GM06990 (cell line): ENCODE data around the gene FAM216B.

Experiments used
- DNase-seq: peaks from one replicate; pipeline ENCODE4 v3.0.0-alpha.2; 2011; ENCODE audit not compliant: insufficient read length; ENCODE audit errors: extremely low read depth
- H3K27me3 ChIP-seq: replicated peaks from 2 replicates; pipeline ENCODE4 v1.6.0; 2011; ENCODE audit warnings: low read length; ENCODE audit not compliant: control insufficient read depth, insufficient read depth
- H3K36me3 ChIP-seq: 2 replicates; pipeline ENCODE4 v1.5.1; 2011; ENCODE audit warnings: low read length; ENCODE audit not compliant: control insufficient read depth, insufficient read depth
- H3K4me3 ChIP-seq: replicated peaks from 2 replicates; pipeline ENCODE4 v1.5.1; 2011; ENCODE audit warnings: low read depth, mild to moderate bottlenecking, control low read depth, low read length
- CTCF ChIP-seq: IDR thresholded peaks from 2 replicates; pipeline ENCODE4 v1.5.1; 2011; ENCODE audit warnings: low read length, control low read depth, mild to moderate bottlenecking, inconsistent platforms; ENCODE audit not compliant: insufficient read depth, poor library complexity, severe bottlenecking

Gene FAM216B

GRCh38 chr13:42753697-42754096 is 27.7 kb upstream of the FAM216B start:
- H3K4me3 ChIP-seq = no peak overlapping the region
- no peaks in the 10 kb centered on the region for H3K27me3 ChIP-seq
- no peak for TF ChIP-seq CTCF
- H3K36me3 ChIP-seq = no peaks in the 10 kb centered on the region
- DNase-seq = no peak

DNA sequence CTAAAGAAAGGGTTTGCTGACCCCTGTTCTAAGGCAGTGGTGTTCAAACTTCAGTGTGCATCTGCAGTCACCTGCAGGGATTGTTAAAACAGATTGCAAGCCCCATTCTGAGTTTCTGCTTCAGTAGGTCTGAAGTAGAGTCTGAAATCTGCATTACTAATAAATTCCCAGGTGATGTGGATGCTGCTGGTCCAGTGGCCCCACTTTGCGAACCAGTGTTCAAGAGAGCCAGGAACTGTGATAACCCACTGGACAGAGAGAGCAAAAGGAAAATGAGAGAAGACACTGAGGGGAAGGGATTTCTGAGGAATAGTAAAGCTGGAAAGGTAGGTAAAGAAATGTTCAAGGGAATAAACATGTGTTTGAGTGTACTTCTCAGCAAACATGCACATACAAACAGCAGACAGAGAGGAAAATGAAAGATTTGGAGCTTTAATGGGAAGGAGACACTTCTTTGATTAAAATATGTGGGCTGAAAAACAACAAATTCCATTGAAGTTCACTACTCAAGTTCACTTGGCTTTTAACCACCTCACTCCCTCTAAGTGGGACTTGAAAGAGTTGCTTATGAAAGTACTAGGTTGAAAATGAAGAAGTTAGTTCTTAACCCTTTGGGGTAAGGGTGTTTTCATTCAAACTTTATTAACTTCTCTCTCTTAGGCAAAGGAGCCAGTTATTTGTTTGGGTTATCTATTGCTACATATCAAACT is 26.4 kb upstream of the FAM216B start:
- no peak overlapping the region for H3K4me3 ChIP-seq
- DNase-seq = no peak
- TF ChIP-seq CTCF = no peak
- H3K27me3 ChIP-seq = no peaks in the 10 kb centered on the region
- H3K36me3 ChIP-seq = no peaks in the 10 kb centered on the region

- TF ChIP-seq CTCF = no peak
- H3K27me3 ChIP-seq = no peaks in the 10 kb centered on the region; the same call in 1 of the 2 replicates
- H3K4me3 ChIP-seq = no peak overlapping the region
- H3K36me3 ChIP-seq = no peaks in the 10 kb centered on the region
- no peak for DNase-seq
Measured at GRCh38 chr13:42757678-42758420, 23.5 kb upstream of the FAM216B start.

- DNase-seq = no peak
- no peak overlapping the region for H3K4me3 ChIP-seq
- H3K36me3 ChIP-seq = no peaks in the 10 kb centered on the region
- H3K27me3 ChIP-seq = no peaks in the 10 kb centered on the region; the same call in 1 of the 2 replicates
- TF ChIP-seq CTCF = no peak
Measured at GRCh38 chr13:42758515-42758914, 22.9 kb upstream of the FAM216B start.

GRCh38 chr13:42760951-42761350 is 20.4 kb upstream of the FAM216B start:
- no peak for TF ChIP-seq CTCF

More at GRCh38 chr13:42760951-42761350, 20.4 kb upstream of the FAM216B start:
- Histone ChIP-seq H3K4me3 (no peak overlapping the region), H3K27me3 (no peaks in the 10 kb centered on the region; the same call in 1 of the 2 replicates), H3K36me3 (no peaks in the 10 kb centered on the region)
- DNase-seq = no peak
